ENCODE results near the gene ATP6V0E2. TPM values are rescaled to one million over a fixed set of nuclear protein-coding genes. Genes with fewer than 3 reads are reported as not detected.

ATP6V0E2 gene
- polyA plus RNA-seq, 2 of the 4 experiments (the other 2 are of a cell fraction): 17.3 to 44.9 TPM

- no peak overlapping the region for H3K4me3 ChIP-seq
- no peak for TF ChIP-seq TP53 (CRISPR knock-in tag; IDR thresholded peaks at IDR 0.05)
- no peak for TF ChIP-seq BHLHE40 (IDR thresholded peaks at IDR 0.05; ENCODE audit: low read depth, low read length)
- TF ChIP-seq HOXA7 (CRISPR knock-in tag; IDR thresholded peaks at IDR 0.05): no peak
- no peak for TF ChIP-seq SMC3 (IDR thresholded peaks at IDR 0.05)
- CTCF ChIA-PET: no interaction called here
- no peak overlapping the region for H3K4me2 ChIP-seq
- ATAC-seq (no peak), FAIRE-seq (no peak), DNase-seq (ENCODE audit: low read depth in 1 of 2, low spot score in 1 of 2) (no peak)
- POLR2A ChIA-PET: interaction anchor here (0.6 kb wide), 1 partner anchor 93 kb away, joined by 4 read pairs; no protein-coding TSS in a partner anchor
- H3K27ac ChIP-seq: no peak overlapping the region
- 77% methylated on average over 6 of the region's 7 CpGs for WGBS (ENCODE audit: missing lambda C conversion rate)
- no peaks in the 10 kb centered on the region for H3K4me1 ChIP-seq
- no peaks in the 10 kb centered on the region for H3K9me3 ChIP-seq
These were observed 8.3 kb upstream of the ATP6V0E2 start for GRCh38 chr7:149865437-149865836.

GRCh38 chr7:149866139-149866778, 7.5 kb upstream of the ATP6V0E2 start:
- H3K27ac ChIP-seq: no peak overlapping the region
- no peaks in the 10 kb centered on the region for H3K4me1 ChIP-seq
- 83% methylated on average over 15 of the region's 16 CpGs for WGBS (ENCODE audit: missing lambda C conversion rate)
- DNase-seq (ENCODE audit: low read depth in 1 of 2, low spot score in 1 of 2): no peak
- H3K4me2 ChIP-seq: no peak overlapping the region
- no peaks in the 10 kb centered on the region for H3K9me3 ChIP-seq
- TF ChIP-seq, protein P1, sequence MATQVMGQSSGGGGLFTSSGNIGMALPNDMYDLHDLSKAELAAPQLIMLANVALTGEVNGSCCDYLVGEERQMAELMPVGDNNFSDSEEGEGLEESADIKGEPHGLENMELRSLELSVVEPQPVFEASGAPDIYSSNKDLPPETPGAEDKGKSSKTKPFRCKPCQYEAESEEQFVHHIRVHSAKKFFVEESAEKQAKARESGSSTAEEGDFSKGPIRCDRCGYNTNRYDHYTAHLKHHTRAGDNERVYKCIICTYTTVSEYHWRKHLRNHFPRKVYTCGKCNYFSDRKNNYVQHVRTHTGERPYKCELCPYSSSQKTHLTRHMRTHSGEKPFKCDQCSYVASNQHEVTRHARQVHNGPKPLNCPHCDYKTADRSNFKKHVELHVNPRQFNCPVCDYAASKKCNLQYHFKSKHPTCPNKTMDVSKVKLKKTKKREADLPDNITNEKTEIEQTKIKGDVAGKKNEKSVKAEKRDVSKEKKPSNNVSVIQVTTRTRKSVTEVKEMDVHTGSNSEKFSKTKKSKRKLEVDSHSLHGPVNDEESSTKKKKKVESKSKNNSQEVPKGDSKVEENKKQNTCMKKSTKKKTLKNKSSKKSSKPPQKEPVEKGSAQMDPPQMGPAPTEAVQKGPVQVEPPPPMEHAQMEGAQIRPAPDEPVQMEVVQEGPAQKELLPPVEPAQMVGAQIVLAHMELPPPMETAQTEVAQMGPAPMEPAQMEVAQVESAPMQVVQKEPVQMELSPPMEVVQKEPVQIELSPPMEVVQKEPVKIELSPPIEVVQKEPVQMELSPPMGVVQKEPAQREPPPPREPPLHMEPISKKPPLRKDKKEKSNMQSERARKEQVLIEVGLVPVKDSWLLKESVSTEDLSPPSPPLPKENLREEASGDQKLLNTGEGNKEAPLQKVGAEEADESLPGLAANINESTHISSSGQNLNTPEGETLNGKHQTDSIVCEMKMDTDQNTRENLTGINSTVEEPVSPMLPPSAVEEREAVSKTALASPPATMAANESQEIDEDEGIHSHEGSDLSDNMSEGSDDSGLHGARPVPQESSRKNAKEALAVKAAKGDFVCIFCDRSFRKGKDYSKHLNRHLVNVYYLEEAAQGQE (IDR thresholded peaks at IDR 0.05): no peak
- TF ChIP-seq MAFK (IDR thresholded peaks at IDR 0.05; ENCODE audit: partially characterized antibody): no peak
- H3K4me3 ChIP-seq: no peak overlapping the region
- no peak for ATAC-seq
- CTCF ChIA-PET: no interaction called here
- POLR2A ChIA-PET: no interaction called here
- no peak for FAIRE-seq

- Histone ChIP-seq H3K27ac (no peak overlapping the region), H3K4me2 (no peak overlapping the region), H3K4me1 (no peaks in the 10 kb centered on the region), H3K4me3 (no peak overlapping the region), H3K9me3 (no peaks in the 10 kb centered on the region)
- CTCF ChIA-PET: interaction anchor here (2.1 kb wide), 2 partner anchors 16 to 17 kb away, joined by 5 to 7 read pairs; no protein-coding TSS in a partner anchor
- POLR2A ChIA-PET: interaction anchor here (0.9 kb wide), 1 partner anchor 12 kb away, joined by 4 read pairs; no protein-coding TSS in a partner anchor
- FAIRE-seq (no peak), DNase-seq (ENCODE audit: low read depth in 1 of 2, low spot score in 1 of 2) (no peak), ATAC-seq (no peak)
- TF ChIP-seq USF2 (IDR thresholded peaks at IDR 0.05) (no peak), ATOH8 (CRISPR knock-in tag; IDR thresholded peaks at IDR 0.05; ENCODE audit: low read depth) (no peak), ZFP36 (IDR thresholded peaks at IDR 0.05; ENCODE audit: borderline replicate concordance, partially characterized antibody) (no peak), NPAS2 (CRISPR knock-in tag; IDR thresholded peaks at IDR 0.05; ENCODE audit: borderline replicate concordance) (no peak), HDAC2 (IDR thresholded peaks at IDR 0.05) (no peak), HES2 (IDR thresholded peaks at IDR 0.05) (no peak), POLR2A (IDR thresholded peaks at IDR 0.05; ENCODE audit: low read length) (no peak), TP53 (CRISPR knock-in tag; IDR thresholded peaks at IDR 0.05) (no peak)
- 73% methylated on average over 11 of the region's 11 CpGs for WGBS (ENCODE audit: missing lambda C conversion rate)
These were observed 6.9 kb upstream of the ATP6V0E2 start for GRCh38 chr7:149866779-149867447.
